HEK293T (cell line): ENCODE data around the gene SLAMF8.
A peak's percentile ranks its signal among the peaks of the same experiment; 100 is the strongest.

ENCODE experiments used
- CTCF ChIA-PET: fragments of 350-600 bp; formaldehyde crosslinking; extraction: SDS; loops from one replicate; lab custom pipeline; 2021; ENCODE audit warnings: antibody characterized with exemption, inconsistent platforms; lab: Yijun Ruan, JAX
- POLR2A ChIA-PET: fragments of 350-600 bp; formaldehyde crosslinking; extraction: SDS; loops from one replicate; lab custom pipeline; 2020; ENCODE audit warnings: antibody characterized with exemption, inconsistent platforms; lab: Yijun Ruan, JAX
- DNase-seq: peaks from one replicate; pipeline ENCODE4 v3.0.0; 2012; ENCODE audit warnings: mixed read lengths; ENCODE audit errors: extremely low spot score
- ARNT ChIP-seq: fragments of 450-650 bp; IDR thresholded peaks from 2 replicates; pipeline ENCODE4 v1.6.1; 2017; ENCODE audit warnings: mild to moderate bottlenecking
- BHLHE40 ChIP-seq: fragments of 450-650 bp; IDR thresholded peaks from 2 replicates; pipeline ENCODE4 v1.6.1; 2016; ENCODE audit warnings: mild to moderate bottlenecking, moderate library complexity, borderline replicate concordance
- CTBP1 ChIP-seq: fragments of 450-650 bp; IDR thresholded peaks from 2 replicates; pipeline ENCODE4 v1.6.1; 2016; ENCODE audit warnings: borderline replicate concordance
- ELF4 ChIP-seq: fragments of 450-650 bp; IDR thresholded peaks from 2 replicates; pipeline ENCODE4 v1.6.1; 2017; ENCODE audit warnings: antibody characterized with exemption
- FOXA1 ChIP-seq: fragments of 450-650 bp; IDR thresholded peaks from 2 replicates; pipeline ENCODE4 v1.6.1; 2016; ENCODE audit warnings: mild to moderate bottlenecking
- FOXK2 ChIP-seq: fragments of 450-650 bp; IDR thresholded peaks from 2 replicates; pipeline ENCODE4 v1.6.1; 2016; ENCODE audit warnings: mild to moderate bottlenecking
- FOXM1 ChIP-seq: fragments of 450-650 bp; IDR thresholded peaks from 2 replicates; pipeline ENCODE4 v1.6.1; 2017; ENCODE audit warnings: mild to moderate bottlenecking, borderline replicate concordance
- HDGF ChIP-seq: fragments of 450-650 bp; IDR thresholded peaks from 2 replicates; pipeline ENCODE4 v1.6.1; 2017; ENCODE audit warnings: antibody characterized with exemption, borderline replicate concordance
- L3MBTL2 ChIP-seq: fragments of 450-650 bp; conservative IDR thresholded peaks from 2 replicates; pipeline ENCODE4 v1.6.1; 2016; ENCODE audit warnings: mild to moderate bottlenecking
- LEF1 ChIP-seq: fragments of 450-650 bp; IDR thresholded peaks from 2 replicates; pipeline ENCODE4 v1.6.1; 2017; ENCODE audit warnings: mild to moderate bottlenecking, borderline replicate concordance
- NFRKB ChIP-seq: fragments of 450-650 bp; IDR thresholded peaks from 2 replicates; pipeline ENCODE4 v1.6.1; 2016; ENCODE audit warnings: mild to moderate bottlenecking, moderate library complexity
- PKNOX1 ChIP-seq: fragments of 450-650 bp; IDR thresholded peaks from 2 replicates; pipeline ENCODE4 v1.6.1; 2016
- SP1 ChIP-seq: fragments of 450-650 bp; IDR thresholded peaks from 2 replicates; pipeline ENCODE4 v1.6.1; 2017
- SUZ12 ChIP-seq: fragments of 450-650 bp; IDR thresholded peaks from 2 replicates; pipeline ENCODE4 v1.6.1; 2016; ENCODE audit warnings: mild to moderate bottlenecking
- TARDBP ChIP-seq: fragments of 450-650 bp; IDR thresholded peaks from 2 replicates; pipeline ENCODE4 v1.6.1; 2016
- ZNF384 ChIP-seq: fragments of 450-650 bp; IDR thresholded peaks from 2 replicates; pipeline ENCODE4 v1.6.1; 2016

The SLAMF8 gene

GRCh38 chr1:159786465-159786864 lies 40.2 kb upstream of the SLAMF8 start:
- no peak for DNase-seq
- ChIA-PET POLR2A (no interaction called here), CTCF (interaction anchor here (1.1 to 1.2 kb wide), 2 partner anchors 11 to 220 kb away, joined by 3 to 6 read pairs; no protein-coding TSS in a partner anchor)

GRCh38 chr1:159786966-159787365 lies 39.7 kb upstream of the SLAMF8 start:
- TF ChIP-seq FOXK2, result no peak
- POLR2A ChIA-PET, result no interaction called here
- DNase-seq, result no peak
- CTCF ChIA-PET, result interaction anchor here (1.1 to 1.2 kb wide), 2 partner anchors 11 to 219 kb away, joined by 3 to 6 read pairs; no protein-coding TSS in a partner anchor

More at GRCh38 chr1:159786465-159786864, 40.2 kb upstream of the SLAMF8 start:
- TF ChIP-seq FOXM1, result no peak

GRCh38 chr1:159790237-159790917 lies 36.3 kb upstream of the SLAMF8 start:
- ChIA-PET CTCF (interaction anchor here (0.6 to 1.0 kb wide), 5 partner anchors 10 to 337 kb away, joined by 3 read pairs; partner anchors contain the start of gene DUSP23), POLR2A (no interaction called here)
- DNase-seq, result peak; percentile 59
- TF ChIP-seq L3MBTL2 (no peak), FOXA1 (no peak), NFRKB (no peak), FOXK2 (no peak), ARNT (no peak), ELF4 (no peak), CTBP1 (no peak), BHLHE40 (no peak), PKNOX1 (no peak), ZNF384 (no peak), SUZ12 (no peak), SP1 (no peak), TARDBP (no peak), FOXM1 (no peak)

- POLR2A ChIA-PET, result no interaction called here
- no peak for TF ChIP-seq ELF4
- no peak for TF ChIP-seq LEF1
- TF ChIP-seq PKNOX1, result no peak
- no peak for TF ChIP-seq FOXM1
- TF ChIP-seq BHLHE40, result no peak
- DNase-seq, result no peak
- CTCF ChIA-PET, result no interaction called here
Measured at GRCh38 chr1:159791031-159791430, 35.6 kb upstream of the SLAMF8 start.

- ChIA-PET POLR2A (no interaction called here), CTCF (no interaction called here)
- TF ChIP-seq FOXA1 (no peak), TARDBP (no peak), PKNOX1 (no peak), HDGF (no peak), SP1 (no peak), ARNT (no peak), BHLHE40 (no peak), ZNF384 (no peak), FOXK2 (no peak), CTBP1 (no peak)
- no peak for DNase-seq
Measured at GRCh38 chr1:159791461-159791860, 35.2 kb upstream of the SLAMF8 start.

- no peak for TF ChIP-seq NFRKB
- TF ChIP-seq FOXM1, result no peak
- TF ChIP-seq SP1, result no peak
- TF ChIP-seq ARNT, result no peak
- no peak for TF ChIP-seq FOXA1
- TF ChIP-seq HDGF, result no peak
- TF ChIP-seq PKNOX1, result no peak
- TF ChIP-seq ZNF384, result no peak
- TF ChIP-seq LEF1, result no peak
- no peak for TF ChIP-seq TARDBP
- CTCF ChIA-PET, result no interaction called here
- POLR2A ChIA-PET, result no interaction called here
- no peak for DNase-seq
Measured at GRCh38 chr1:159795534-159795933, 31.1 kb upstream of the SLAMF8 start.
